Measurements from ENCODE around the gene SV2A. TPM values are rescaled to one million over a fixed set of nuclear protein-coding genes. Genes with fewer than 3 reads are reported as not detected.
"Not testable (repeated sequence)": the region's sequence is repeated elsewhere in the genome, so short reads cannot be mapped to it uniquely, and the experiment has no call there.

SV2A gene
- total RNA-seq, 6 experiments from 2014 or later, result 16.1 to 28.5 (median 26.1) TPM

- not testable (repeated sequence) for H3K27me3 Mint-ChIP-seq (ENCODE audit: insufficient read depth); H3K4me1 Mint-ChIP-seq (ENCODE audit: low read depth)
These were observed 56.8 kb downstream of the SV2A start for GRCh38 chr1:149860684-149861496.

GRCh38 chr1:149860271-149860670, 57.4 kb downstream of the SV2A start:
- H3K36me3 Mint-ChIP-seq (ENCODE audit: low read depth); H3K27me3 Mint-ChIP-seq (ENCODE audit: insufficient read depth); H3K9me3 Mint-ChIP-seq; H3K27ac Mint-ChIP-seq; H3K4me1 Mint-ChIP-seq (ENCODE audit: low read depth); DNase-seq; H3K4me3 Mint-ChIP-seq: not testable (repeated sequence)

More at GRCh38 chr1:149860684-149861496, 56.8 kb downstream of the SV2A start:
- not testable (repeated sequence) for H3K4me3 Mint-ChIP-seq; H3K36me3 Mint-ChIP-seq (ENCODE audit: low read depth); DNase-seq; H3K27ac Mint-ChIP-seq; H3K9me3 Mint-ChIP-seq

Other genes starting within 250 kb of the SV2A start
- gene FCGR1A, start 135.2 kb downstream of the SV2A start, total RNA-seq (2021; fragmentation: NEBNext Ultra II Directional; extraction: Animal tissue kit (Norgen Biotek cat#: 25700)), result not detected
- gene BOLA1, start 18.3 kb downstream of the SV2A start, total RNA-seq (2021; fragmentation: NEBNext Ultra II Directional; extraction: Animal tissue kit (Norgen Biotek cat#: 25700)), result 1 to 10 TPM; 5.3 to 8.9 (median 6.7) TPM
- 100 to 1,000 TPM in 3 of 6 experiments, 10 to 100 TPM in 3; 85.4 to 105 (median 101) TPM for gene SF3B4, start 10.0 kb upstream of the SV2A start, total RNA-seq (2021; fragmentation: NEBNext Ultra II Directional; extraction: Animal tissue kit (Norgen Biotek cat#: 25700))
- 10 to 100 TPM in 3 of 6 experiments, 1 to 10 TPM in 3; 6.1 to 11.5 (median 10.0) TPM for gene MTMR11, start 19.0 kb upstream of the SV2A start, total RNA-seq (2021; fragmentation: NEBNext Ultra II Directional; extraction: Animal tissue kit (Norgen Biotek cat#: 25700))
- 10 to 100 TPM; 26.2 to 29.6 (median 28.7) TPM for gene OTUD7B, start 92.9 kb upstream of the SV2A start, total RNA-seq (2021; fragmentation: NEBNext Ultra II Directional; extraction: Animal tissue kit (Norgen Biotek cat#: 25700))
- gene VPS45, start 149.9 kb upstream of the SV2A start, total RNA-seq (2021; fragmentation: NEBNext Ultra II Directional; extraction: Animal tissue kit (Norgen Biotek cat#: 25700)), result 10 to 100 TPM; 35.6 to 43.3 (median 37.1) TPM
- 10 to 100 TPM; 30.9 to 36.7 (median 32.6) TPM for gene PLEKHO1, start 232.1 kb upstream of the SV2A start, total RNA-seq (2021; fragmentation: NEBNext Ultra II Directional; extraction: Animal tissue kit (Norgen Biotek cat#: 25700))